HG03469 (cell line): ENCODE results near the gene SLC7A6OS.
A peak's percentile ranks its signal among the peaks of the same experiment; 100 is the strongest.

ENCODE experiments used
- ATAC-seq: cut with Tn5 transposase; IDR thresholded peaks from one replicate; pipeline ENCODE4 v1.9.1; 2021; ENCODE audit warnings: mild to moderate bottlenecking, moderate library complexity, moderate number of reproducible peaks; ENCODE audit not compliant: unreplicated experiment

Gene SLC7A6OS

DNA sequence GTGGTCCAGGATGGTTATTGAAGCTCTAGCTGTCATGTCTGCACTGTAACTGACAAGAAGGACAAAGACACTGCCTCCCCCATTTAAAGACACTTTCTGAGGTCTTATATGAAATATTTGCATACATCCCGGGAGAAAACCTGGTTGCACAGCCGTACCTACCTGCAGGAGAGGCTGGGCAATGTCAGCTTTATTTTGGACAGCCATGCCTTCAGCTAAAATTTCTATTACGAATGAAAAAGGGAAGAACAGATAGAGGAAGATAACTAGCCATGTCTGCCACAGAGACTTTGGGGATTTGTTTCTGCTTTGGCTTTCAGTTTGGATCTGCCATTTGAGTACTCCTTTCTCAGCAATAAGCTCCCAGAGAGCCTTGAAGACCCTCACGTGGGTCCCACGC is 27.4 kb downstream of the SLC7A6OS start:
- ATAC-seq: no peak

DNA sequence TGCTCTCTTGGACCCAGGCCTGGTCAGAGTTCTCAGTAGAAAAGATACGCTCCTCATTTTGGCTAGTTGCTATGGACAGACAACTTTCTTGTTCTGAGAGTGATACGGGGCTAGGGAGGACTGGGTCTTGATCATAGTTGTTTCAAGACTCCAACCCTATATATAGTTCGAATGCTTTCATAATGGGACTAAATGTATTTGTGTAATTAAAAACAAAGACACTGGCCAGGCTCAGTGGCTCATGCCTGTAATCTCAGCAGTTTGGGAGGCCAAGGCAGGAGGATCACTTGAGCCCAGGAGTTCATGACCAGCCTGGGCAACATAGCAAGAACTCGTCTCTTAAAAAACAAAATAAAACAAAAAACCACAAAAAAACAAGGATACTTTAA is 28.7 kb downstream of the SLC7A6OS start:
- ATAC-seq: no peak

DNA sequence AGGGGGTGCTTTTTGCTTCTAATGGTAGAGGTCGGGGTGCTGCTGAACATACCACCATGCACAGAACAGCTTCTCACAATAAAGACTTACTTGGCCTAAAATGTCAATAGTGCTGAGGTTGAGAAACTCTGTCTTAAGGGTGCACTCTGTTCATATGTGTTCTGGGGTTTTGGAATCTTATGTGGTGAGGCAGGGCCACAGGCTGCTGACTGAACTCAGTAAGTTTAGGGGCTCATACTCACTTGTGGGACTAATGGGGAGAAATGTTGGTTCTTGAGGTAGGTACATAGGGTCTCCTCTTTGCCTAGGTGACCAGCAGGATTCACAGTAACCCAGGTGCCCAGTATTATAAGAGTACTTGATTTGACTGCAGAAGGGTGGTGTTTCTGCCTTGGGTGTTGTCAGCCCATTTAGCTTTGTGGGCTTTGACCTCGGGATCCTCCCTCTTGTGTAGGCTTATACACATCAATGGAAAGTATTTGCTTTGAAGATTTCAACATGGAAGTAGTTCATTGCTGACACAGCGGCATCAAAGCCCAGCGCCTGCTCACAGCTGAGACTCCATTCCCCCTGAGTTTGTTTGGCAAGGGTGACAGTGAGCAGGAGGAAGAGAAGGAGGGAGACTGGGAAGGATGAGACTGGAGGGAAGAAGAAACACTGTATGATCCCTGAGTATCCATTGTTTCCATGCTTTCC is 29.2 kb downstream of the SLC7A6OS start:
- ATAC-seq: no peak

DNA sequence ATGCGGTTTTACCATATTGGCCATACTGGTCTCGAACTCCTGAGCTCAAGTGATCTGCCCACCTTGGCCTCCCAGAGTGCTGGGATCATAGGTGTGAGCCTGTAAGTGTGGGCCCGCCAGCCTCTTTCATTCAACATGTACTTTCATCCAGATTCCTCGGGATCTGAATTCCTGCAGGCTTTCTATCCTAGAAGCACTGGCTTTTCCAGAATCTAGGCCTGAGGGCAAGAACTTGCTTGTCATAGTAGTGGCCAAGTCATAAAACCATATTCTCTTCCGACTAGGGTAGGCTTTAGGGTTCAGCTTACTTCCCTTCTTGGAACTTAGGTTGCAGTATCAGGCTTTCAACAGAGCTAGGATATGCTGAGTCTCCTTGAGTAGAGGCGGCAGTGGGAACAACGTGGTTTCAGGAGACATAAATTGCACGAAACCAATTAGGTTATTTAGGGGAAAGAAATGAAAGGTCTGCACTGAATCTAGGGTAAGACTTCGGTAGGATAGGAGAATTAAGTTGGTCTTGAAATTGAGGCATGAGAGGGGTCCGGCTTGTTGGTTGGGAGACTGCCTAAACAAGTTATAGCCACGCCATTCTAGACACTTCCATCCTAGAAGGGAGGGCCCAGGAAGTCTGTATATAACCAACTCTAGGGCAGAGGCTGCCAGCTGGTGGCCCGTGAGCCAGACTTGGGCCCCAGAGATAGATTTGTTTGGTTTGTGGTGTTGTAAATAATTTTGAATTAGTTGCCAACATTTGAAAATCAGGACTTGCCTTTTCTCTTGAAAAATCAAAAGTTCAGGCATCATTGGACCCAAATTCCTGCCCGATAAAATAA is 30.8 kb downstream of the SLC7A6OS start:
- ATAC-seq: no peak

DNA sequence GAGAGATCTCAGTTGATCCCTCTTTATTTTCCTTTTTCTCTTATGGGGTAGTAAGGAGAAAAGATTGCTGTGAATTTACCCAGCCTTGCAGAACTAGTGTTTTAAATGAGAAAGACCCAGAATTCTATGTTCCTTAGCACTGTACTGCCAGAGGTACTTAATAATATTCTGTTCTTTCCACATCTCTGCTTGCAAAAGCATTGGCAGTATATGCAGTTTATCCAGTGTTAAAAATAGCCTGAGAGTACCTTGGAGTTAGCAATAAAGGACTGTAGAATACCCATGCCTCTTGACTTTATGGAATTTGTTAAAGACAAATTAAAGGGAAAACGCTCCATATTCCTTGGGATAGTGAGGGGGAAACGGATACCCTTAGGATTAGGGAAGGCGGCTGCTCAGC is 34.5 kb downstream of the SLC7A6OS start:
- no peak for ATAC-seq

DNA sequence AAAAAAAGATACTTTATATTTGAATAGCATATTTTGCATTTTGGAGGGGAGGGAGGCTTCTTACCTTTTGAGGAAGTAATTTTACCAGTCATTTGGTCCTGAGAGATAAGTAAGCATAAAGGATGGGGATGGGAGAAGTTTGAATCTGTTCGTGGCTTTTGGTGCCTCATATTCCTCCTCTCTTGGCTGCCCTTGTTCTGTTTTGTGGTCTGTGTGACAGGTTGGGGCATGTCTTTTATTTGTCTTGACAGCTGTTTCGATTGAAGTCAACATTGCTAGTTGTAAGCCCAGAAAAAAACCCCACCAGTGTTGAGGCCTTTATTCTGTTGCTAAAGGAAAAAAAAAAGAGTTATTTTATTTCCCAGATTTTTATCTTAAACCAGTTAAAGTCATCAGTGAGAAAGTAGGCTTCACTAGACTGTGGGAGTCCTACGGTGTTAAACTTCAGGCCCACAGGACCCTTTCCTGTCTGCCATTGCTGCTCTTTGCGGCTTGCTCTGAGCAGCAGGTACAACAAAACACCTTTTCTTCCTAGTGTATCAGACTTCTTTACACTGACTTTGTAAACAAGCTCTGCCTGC is 35.0 kb downstream of the SLC7A6OS start:
- peak; percentile 39 for ATAC-seq

DNA sequence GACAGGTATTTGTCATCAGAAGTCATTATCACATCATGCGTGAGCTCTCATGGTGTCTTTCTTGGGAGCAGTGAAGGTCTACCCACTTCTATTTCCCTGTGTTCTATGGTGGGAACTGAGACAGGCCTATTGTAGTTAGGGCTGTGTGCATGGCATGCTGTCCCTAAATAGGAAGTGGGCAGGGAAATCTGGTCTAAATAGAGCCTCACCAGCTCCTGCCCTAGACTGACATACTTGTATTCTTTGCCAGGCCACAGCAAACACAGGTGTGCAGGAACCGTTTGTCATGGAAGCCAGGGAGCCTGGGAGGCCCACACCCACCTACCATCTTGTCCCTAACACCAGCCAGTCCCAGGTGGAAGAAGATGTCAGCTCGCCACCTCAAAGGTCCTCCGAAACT is 36.3 kb downstream of the SLC7A6OS start:
- ATAC-seq: no peak

DNA sequence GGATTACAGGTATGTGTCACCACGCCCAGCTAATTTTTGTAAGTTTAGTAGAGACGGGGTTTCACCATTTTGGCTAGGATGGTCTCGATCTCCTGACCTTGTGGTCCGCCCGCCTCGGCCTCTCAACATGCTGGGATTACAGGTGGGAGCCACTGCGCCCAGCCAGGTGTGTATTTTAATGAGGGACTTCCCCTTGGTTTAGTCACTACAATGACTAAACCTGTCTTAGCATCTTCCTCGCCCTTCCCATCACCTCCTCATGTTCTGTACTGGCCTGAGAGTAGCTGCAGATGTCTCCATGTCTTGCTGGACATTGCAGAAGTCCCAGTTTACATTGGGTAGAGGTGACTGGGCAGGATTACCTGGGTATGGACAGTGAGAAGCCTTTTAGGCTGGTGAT is 36.9 kb downstream of the SLC7A6OS start:
- ATAC-seq: no peak

DNA sequence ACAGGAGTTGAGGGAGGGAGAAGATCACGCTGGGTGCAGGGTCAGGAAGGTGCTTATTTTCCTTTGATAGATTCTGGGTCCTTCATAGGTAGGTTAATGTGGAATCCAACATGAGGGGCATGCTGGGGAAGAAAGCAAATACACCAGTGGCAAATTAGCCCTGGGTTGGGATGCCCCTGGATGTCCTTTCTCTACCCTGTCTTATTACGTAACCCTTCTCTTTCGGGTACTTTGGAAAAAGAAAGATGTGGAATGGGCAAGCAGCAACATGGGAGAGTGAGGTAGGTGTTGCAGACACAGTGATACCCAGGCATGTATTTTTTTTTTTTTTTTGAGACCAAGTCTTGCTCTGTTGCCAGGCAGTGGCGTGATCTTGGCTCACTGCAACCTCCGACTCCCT is 37.3 kb downstream of the SLC7A6OS start:
- ATAC-seq: no peak

DNA sequence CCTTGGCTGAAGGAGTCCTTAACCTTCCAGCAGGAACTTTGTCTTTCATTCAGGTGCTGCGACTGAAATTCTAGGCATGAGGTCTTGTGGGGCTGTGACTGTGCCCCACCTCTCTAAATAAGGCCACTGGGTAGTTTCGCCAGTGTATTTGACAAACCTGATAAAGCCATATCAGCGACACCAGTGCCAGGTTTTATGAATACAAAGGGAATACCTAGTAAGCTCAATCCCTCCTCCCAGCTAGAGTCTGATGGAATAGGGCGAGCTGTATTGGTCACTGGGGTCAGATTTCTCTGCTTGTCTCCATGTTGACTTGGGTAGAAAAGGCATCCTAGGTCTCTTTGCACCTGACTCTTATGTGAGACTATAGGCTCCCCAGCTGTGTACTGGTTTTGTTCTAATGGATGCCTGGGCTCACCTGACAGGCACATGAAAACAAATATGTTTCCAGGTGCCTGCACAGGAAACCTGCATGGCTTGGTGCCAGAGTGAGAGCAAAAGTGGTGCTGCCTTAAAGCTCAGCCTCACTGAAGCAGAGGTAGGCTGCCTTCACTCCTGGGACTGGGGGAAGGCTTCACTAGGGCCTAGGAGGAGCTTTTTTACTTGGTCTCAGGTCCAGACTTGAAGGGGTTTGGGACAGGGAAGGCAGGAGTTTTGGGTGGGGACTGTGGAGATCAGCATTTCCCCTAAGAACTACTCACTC is 38.1 kb downstream of the SLC7A6OS start:
- ATAC-seq: no peak

DNA sequence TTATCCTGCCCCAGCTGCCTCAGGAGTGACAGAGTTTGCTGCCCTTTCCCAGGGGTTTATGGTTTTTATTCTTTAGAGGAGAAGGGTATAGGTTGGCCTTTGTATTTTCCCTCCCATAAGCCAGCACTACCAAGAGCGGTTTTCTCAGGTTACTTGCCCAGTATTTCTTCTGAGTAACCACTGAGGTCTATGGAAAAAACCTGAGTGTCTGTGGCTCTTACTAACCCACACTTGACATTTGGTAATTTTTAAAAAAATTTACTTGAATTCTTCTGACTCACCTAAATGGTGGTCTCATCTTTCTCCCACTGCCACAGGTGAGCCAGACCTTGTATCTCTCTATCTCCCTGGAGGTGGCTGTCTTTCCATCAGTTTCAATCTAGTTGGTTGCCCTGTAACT is 40.4 kb downstream of the SLC7A6OS start:
- ATAC-seq: no peak

DNA sequence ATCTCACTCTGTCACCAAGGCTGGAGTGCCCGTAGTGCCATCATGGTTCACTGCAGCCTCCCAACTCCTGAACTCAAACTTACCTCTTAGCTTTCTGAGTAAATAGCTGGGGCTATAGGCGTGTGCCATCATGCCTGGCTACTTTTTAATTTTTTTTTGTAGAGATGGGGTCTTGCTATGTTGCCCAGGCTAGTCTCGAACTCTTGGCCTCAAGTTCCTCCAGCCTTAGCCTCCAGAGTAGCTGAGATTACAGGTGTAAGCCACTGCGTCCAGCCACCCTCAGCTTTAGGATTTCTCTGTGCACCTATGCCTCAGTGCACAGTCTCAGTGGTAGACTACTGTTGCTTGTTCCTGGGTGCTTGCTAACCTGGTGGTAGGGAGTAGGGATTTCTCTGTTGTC is 41.0 kb downstream of the SLC7A6OS start:
- ATAC-seq: no peak

DNA sequence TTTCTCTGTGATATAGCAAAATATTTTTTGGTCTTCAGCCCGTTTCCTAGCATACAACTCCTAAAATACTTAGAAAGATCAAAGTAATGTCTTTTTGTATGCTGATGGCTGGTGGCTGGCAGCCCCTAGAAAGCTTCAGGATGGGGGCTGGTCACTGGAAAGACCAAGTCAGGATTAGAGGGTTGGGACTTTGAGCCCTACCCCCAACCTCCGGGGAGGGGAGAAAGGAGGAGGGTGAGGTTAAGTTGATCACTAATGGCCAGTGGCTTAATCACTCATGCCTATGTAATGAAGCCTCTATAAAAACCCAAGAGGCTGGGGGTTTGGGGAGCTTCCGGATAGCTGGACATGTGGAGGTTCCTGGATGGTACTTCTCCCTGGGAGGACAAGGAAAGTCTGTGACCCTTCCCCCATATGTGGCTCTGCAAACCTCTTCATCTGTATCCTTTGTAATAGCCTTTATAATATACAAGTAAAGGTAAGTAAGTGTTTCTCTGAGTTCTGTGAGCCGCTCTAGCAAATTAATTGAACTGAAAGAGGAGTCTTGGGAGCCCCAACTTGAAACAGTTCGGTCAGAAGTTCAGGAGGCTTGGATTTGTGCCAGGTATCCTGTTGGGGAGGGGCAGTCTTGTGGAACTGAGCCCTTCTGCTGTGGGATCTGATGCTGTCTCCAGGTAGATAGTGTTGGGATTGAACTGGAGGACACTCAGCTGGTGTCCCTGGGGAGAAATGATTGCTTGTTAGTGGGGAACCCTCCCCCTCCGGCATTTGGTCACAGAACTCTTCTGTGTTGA is 42.9 kb downstream of the SLC7A6OS start:
- no peak for ATAC-seq

DNA sequence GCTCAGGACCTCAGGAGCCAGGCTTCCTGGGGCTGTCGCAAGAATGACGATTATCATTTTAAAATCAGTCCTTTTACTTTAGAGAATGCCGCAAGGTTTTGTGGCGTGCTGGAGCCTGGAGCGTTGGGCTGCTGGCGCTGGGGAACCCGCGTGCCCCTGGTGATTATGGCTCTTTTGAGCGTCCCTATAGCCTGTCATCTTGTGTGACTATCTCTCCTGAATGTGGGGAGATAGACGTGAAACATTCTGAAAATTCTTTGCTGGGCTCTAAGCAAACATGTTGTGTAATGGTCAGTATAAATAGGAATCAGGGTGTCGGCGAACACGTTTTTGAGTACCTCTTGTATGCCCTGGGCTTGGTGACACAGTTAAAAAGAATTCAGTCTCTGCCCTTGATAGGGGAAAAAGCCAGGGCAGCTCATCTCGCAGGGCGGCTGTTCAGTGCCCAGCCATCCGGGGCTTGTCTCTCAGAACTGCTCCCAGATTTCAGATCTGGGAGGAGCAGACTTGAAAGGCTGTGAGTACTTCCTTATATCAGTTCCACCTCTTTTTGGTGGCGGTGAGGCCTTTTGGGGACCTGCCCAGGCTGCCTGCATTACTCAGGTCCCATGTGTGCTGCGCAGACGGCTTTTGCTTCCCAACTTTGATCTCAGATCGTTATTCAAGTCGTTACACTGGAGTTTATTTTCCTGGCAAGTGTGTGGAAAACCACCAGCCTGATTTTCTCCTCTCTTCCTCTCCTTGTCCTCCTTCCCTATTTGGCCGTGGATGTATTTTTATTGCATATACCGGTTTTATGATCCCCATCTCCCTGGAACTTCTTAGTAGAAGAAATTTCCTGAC is 45.4 kb downstream of the SLC7A6OS start:
- no peak for ATAC-seq

DNA sequence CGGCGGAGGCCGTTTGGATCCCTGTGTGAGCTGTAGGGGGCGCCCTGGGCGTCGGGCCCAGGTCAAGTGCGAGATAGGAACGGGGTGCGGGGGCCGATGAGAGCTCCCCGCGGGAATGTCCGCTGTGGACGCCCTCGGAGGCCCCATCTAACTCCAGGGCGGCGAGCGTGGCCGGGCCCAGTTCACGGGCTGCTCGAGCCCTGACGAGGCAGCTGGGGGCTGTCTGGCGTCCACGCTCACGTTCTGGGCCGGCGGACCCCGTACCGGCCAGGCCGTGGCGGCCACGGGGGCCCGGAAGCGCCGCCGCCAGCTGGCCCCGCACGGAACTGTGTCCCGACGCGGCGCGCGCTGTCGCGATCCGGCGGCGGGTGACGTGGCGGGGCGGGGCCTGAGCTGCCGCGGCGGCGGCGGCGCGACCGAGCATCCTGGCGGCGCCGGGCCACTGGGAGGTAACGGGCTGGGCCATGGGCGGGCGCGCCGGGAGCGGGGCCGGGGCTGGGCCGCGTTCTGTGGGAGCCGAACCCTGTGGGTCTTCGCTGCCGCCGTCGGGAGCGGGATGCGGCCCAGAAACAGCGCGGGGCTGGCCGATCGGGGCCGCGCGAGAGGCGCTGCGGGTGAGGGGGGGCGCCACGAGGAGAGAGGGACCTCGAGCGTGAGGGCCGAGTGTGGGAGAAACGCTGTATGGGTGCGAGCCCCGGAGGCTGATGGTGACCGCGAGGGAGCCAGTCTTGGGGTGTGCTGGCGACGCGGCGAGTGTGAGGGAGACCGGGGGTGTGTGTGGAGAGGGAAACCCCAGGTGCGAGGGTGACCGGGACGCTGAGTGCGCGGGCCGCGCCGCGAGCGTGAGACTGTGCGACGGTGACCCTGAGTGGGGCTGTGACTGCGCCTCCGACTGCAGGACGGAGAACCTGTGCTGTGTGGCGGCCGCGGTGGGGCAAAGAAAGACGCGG is 46.3 kb downstream of the SLC7A6OS start, which contains the start of gene SLC7A6:
SLC7A6 (plus strand) TSS at position 399 of the 950 bp plus-strand sequence. CDS start 10,201 bp downstream, outside the sequence.
- peak; percentile 39 for ATAC-seq

DNA sequence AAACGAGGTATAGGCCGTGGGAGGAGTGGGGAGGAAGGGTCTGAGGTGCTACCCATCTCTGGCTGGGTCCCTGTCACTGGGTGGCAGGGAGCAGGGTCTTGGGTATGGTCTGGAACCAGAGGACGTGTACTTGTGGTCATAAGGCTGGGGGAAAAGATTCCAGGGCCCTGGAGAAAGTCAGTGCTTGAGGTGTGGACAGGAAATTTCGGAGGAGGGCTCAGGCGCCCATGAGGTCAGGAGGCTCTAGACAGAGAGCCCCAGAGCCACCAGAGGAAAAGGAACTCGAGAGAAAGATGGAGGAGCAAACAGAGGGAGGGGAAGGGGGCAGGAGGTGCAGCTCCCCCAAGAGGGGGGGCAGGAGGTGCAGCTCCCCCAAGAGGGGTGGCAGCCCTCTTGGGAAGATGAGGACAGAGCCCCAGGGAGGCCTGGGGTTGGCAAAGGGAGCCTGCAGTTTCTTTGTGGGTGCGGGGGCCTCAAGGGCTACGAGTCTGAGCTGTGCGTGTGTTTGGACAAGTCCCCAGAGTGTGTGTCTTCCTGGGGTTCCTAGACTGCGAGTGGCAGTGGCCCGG is 47.1 kb downstream of the SLC7A6OS start:
- no peak for ATAC-seq

DNA sequence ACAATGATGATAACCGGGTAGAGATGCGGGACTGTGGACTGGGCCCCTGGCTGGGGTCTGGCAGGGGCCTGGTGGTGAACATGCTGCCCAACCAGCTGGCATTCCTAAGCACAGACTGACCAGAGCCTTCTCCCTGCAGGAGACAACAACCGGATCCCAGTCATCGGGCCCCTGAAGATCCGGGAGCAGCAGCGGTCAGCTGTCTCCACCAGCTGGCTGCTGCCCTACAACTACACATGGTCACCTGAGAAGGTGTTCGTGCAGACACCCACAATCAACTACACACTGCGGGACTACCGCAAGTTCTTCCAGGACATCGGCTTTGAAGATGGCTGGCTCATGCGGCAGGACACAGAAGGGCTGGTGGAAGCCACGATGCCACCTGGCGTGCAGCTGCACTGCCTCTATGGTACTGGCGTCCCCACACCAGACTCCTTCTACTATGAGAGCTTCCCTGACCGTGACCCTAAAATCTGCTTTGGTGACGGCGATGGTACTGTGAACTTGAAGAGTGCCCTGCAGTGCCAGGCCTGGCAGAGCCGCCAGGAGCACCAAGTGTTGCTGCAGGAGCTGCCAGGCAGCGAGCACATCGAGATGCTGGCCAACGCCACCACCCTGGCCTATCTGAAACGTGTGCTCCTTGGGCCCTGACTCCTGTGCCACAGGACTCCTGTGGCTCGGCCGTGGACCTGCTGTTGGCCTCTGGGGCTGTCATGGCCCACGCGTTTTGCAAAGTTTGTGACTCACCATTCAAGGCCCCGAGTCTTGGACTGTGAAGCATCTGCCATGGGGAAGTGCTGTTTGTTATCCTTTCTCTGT is 51.5 kb downstream of the SLC7A6OS start:
- no peak for ATAC-seq
